GM18868 (cell line): Measurements from ENCODE around the gene PDIA4.
"Not testable (repeated sequence)": the region's sequence is repeated elsewhere in the genome, so short reads cannot be mapped to it uniquely, and the experiment has no call there.

Source experiments
- ATAC-seq: cut with Tn5 transposase; IDR thresholded peaks from one replicate; pipeline ENCODE4 v1.9.1; 2021; ENCODE audit warnings: mild to moderate bottlenecking, moderate library complexity; ENCODE audit not compliant: unreplicated experiment

Gene PDIA4

DNA sequence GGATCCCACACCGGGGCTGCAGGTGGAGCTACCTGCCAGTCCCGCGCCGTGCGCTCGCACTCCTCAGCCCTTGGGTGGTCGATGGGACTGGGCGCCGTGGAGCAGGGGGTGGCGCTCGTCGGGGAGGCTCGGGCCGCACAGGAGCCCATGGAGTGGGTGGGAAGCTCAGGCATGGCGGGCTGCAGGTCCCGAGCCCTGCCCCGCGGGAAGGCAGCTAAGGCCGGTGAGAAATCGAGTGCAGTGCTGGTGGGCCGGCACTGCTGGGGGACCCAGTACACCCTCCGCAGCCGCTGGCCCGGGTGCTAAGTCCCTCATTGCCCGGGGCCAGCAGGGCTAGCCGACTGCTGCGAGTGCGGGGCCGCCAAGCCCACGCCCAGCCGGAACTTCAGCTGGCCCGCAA, 10.3 kb upstream of the PDIA4 start:
- ATAC-seq, result not testable (repeated sequence)

DNA sequence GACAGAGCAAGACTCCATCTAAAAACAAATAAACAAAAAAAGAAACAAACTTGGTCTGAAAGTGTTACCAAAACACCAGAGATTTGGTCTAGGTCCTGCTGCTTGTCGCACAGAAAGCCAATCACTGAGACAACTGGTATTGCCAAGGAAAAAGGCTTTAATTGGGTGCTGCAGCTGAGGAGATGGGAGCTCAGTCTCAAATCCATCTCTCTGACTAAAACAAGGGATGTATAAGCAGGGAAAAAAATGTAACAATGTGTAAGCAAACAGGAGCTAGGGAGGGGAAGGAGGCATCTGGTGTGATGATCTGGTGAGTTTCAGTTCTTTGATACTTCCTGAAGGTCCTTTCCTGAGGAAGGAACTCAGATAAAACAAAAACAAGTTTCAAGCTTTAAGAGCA, 8.4 kb upstream of the PDIA4 start:
- ATAC-seq, result no peak

DNA sequence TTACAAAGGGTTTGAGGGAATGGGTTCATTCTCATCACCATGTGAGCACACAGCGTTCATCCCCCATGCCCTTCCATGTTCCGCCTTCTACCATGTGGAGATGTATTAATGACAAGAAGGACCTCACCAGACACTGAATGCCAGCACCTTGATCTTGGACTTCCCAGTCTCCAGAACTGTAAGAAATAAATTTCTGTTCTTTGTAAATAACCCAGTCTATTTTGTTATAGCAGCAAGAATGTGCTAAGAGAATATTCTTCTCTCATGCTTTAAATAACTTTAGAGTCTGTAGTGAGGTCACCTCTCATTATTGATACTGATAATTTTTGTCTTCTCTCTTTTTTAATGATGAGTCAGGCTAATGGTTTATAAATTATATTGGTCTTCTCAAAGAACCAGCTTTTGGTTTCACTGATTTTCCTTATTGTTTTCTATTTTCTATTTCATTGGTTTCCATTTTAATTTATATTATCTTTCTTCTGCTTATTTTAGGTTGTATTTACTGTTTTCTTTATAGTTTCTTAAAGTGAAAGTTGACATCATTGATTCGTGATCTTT, 3.1 kb upstream of the PDIA4 start:
- ATAC-seq, result no peak

DNA sequence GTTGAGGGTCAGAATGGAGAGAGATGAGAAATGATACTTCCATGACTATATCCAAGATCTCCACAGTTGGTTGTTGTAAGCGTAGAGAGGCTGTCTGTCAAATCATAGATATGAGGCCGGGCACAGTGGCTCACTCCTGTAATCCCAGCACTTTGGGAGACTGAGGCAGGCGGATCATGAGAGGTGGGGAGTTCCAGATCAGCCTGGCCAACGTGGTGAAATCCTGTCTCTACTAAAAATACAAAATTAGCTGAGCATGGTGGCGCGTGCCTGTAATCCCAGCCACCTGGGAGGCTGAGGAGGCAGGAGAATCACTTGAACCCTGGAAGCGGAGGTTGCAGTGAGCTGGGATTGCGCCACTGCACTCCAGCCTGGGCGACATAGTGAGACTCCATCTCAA, 2.1 kb upstream of the PDIA4 start:
- not testable (repeated sequence) for ATAC-seq

DNA sequence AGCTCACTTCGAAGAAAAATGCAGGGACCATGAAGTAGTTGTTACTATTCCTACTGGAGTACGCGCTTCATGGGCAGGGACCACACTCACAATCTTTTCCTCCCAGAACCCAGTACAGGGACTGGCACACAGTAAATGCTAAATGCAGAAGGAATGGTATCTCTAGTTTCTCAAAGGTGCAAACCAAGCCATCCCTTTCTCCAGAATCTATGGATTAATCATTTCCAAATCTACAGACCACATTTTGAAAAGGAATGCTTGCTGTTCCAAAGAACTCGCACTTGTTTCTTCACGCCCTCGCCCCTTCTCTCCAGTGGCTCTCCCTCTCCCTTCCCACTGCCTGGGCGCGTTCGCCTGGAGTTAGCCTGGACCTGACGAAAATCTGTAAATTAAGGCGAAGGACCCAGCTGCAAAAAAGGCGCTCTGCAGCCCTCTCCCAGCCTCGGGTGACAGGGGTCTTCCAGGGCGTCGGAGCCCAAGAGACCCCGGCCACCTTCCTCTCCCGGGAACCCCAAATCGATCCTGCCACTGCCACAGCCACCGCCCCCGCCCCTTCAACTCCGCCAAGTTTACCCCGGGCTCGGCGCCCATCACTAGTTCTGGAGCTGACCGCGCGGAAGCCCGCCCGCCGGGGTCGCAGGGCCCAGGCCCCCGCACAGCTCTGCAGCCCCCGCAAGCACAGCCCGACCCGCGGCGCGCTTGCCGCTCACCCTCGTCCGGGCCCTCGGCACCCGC, 527 bp downstream of the PDIA4 start:
- no peak for ATAC-seq

DNA sequence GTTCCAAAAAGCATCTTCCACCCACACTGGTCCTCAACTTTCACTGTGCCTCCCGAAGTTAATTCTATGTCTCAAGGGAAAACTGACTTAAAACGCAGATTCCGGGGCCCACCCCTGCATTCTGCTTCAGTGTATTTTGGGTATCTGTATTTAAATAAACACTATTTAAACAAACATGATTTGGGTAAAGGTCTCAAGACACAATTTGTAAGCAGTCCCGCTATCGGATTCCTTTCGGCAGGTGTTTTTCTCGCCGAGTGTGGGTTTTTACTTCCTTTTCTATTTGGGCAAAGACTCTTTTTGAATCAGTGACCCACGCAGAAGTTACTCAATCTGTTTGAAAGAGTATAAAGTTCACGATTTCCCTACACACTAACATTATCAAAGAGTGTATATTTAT, 1.2 kb downstream of the PDIA4 start:
- no peak for ATAC-seq

DNA sequence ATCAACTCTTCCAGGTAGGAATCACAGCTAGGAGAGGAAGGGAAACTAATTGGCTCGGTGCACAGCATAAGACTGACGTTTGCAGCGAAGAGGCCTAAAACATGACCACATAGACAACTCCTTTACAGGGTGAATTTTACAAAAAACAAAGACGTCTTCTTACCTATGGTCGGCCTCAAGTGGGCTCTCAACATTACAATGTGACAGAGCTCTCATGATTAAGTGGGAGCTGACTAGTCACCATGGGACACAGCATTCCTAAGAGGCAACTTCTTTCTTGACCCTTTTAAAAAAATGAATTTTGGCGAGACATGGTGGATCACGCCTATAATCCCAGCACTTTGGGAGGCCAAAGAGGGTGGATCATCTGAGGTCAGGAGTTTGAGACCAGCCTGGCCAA, 4.6 kb downstream of the PDIA4 start:
- no peak for ATAC-seq

DNA sequence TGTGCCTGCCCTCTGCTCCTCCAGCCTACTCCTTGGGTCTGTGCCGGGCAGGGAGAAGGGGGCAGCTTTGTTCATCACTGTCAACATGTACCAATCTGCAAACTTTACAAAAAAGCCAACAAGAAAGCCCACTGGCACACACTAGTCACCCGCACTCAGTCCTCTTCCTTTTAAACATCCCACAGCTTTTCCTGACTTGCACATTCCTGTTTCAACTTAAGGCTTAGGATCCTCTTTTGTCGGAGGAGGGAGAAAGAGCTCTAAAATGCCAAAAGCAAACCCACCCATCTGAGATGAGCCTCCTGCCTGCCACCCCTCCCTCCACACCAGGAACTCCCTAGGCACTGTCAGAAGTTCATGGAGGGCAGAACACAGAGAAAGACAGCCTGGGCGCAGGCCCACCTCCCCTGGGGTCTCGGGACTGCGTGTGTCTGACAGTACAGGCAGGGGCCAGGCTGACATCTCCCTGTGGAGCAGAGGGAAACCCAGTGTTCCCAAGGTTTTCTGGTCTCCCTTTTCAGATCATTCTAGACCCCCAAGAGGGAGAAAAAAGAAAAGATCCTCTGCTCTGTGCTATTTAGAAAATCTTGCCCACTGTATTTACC, 5.4 kb downstream of the PDIA4 start:
- ATAC-seq, result no peak

DNA sequence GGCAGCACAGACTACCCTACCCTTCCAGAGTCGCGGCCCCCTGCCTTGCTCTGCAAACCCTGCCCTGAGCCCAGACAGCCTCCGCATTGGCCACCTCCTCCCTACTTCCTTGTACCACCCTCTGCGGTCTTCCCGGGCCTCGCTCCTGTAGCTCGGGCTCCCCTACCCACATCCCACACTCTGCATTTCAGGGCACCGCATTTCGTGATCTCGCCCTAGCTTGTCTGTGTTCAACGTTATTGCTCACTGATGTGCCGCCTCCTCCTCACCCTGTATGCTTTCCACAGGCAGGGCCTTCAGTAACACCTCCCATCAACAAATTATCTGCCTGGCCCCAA, 6.6 kb downstream of the PDIA4 start:
- ATAC-seq, result peak; percentile 75

DNA sequence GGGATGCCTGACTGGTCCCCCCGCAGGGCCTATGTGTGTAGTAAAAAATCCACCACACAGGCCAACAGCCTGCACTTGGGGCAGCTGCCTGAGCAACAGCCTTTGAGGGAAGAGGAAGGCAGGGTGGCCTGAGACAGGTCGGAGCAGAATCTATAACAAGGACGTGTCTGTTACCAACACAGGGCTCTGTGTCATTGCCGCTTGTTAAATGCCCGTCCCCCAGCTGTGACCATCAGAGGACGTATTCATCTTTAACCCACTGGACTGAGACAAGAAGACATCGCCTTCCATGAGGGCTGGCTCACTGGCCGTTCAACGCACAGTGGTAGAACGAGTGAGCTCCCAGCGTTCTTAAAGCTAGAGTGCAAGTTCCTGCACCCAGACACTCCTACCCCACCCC, 7.8 kb downstream of the PDIA4 start:
- ATAC-seq, result no peak

DNA sequence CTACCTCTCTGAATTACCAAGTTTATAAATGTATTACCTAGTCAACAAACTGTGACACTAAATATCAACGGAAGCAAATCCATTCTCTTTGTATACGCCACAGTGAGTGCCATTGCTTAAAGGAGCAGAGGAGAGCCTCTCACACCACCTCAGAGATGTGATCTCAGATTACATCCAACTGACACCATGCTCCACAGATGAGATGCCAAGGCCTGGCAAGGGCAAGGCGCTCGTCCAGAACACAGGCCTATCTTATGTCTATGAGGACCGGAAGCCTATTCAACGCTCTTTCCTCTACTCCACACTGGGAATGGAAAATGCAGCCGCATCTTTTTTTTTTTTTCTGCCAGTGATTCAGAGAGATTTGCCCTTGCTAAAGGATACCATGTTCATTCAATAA, 11.4 kb downstream of the PDIA4 start:
- no peak for ATAC-seq

DNA sequence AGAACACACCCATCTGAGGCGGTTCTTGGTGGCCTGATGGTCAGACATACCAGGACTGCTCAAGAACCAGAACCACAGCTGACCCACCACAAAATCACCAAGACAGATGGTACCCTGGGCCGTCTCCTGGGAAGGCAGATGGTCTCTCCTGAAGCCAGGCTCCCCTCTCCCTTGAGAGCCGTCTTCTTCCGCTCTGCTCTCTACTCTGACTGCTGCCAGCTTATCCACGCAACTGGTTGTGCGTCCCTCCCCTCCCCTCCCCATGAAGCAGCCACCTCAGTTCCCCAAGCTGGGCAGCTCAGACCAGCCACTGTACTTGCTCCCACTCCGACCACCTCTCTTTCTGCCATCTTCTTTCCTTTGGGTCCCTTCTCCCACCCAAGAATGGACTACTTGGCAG, 14.0 kb downstream of the PDIA4 start:
- no peak for ATAC-seq

DNA sequence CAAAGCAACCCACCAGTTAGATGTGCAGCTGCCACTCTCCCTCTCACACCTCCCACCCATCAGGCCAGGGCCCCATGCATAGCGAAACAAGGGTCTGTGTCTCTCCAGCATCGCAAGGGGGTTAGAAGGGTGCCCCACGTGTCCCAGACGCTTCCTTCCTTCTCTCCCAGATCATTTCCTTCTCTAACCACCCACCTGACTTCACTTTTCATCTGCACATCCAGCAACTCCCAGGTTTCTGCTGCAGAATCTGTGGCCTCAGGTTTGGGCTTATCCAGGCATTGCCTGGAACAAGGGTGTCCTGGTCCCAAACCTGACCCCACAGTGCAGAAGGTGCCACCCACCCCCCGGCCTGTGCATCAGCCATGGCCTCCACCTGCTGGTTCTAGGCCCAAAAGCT, 14.4 kb downstream of the PDIA4 start:
- no peak for ATAC-seq

DNA sequence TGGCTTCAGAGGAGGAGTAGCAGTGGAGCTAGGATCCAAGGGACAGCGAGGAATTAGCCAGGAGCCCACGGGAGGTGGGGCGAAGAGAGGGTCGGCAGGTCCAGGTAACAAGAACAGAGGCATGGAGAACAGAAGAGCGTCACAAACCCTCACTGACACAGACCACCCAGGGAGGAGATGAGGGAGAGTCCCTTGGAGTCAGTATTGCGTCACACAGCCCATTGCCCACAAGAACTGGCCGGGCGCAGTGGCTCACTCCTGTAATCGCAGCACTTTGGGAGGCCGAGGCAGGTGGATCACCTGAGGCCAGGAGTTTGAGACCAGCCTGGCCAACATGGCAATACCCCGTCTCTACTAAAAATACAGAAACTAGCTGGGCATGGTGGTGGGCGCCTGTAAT, 15.6 kb downstream of the PDIA4 start:
- ATAC-seq, result not testable (repeated sequence)

DNA sequence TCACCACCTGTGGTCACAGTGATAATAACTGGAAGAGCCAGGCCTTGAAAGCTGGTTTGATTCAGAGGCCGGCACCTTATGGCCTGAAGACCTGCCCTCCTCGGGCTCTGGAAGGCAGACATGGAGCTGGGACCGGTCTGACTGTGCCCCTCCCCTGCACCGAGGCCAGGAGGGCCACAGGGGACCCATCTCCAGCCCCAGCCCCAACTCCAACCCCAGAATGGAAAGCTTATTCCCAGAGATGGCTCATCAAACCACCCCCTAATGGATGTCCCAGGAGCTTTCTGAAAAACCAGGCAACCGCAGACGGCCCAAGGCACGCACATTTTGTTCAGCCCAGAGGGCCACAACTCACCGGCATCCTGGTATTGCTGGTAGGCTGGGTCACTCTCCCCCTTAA, 16.8 kb downstream of the PDIA4 start:
- ATAC-seq, result no peak

DNA sequence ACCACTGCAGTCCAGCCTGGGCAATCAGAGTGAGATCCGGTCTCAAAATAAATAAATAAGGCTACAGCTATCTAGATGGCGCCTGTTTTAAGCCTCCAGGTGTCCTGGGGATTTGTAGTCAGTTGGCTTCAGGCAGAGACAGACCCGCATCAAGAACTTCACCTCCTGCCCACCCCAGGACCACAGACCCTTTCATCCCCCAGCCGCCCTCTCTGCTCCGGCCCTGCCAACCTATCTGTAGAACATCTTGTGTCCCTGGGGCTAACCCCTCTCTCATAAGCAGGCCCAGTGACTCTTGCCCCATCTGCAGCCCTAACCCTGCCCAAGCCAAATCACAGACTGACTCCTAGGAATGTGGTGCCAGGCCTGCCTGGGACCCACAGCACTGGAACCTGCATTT, 17.9 kb downstream of the PDIA4 start:
- no peak for ATAC-seq

DNA sequence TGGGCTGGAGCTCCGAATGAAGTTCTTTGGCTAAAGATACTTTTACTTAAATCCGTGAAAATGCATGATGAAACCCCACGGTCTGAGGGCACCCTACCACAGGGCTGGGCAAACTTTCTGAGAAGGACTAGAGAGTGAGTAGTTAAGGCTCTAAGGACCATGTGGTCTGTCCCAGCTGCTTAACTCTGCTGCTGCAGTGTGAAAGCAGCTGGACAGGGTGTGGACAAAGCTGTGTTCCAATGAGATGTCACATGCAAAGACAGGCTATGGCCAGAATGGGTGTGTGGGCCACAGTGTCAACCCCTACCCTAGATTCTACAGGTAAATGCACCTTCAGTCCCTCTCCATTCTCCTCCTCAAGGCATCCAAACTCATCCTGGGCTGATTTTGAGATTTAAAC, 18.8 kb downstream of the PDIA4 start:
- no peak for ATAC-seq

DNA sequence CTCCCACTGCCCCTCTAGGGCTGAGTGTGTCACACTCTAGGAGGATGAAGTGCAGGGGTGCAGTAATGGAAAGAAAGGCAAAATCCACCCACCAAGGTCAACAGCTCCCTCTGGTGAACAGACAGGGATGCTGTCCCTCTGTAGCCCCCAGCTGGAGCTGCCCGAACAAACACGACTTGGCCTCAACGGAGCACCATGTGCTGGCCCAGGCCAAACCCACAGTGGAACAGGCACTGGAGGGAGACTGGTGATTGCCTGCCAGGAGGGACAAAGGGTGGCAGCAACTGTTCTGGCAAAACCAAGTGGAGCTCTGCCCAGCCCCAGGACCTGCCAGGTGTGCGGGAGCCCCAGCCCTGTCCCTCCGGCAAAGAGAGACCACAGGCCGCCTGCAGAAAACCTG, 20.7 kb downstream of the PDIA4 start:
- no peak for ATAC-seq

DNA sequence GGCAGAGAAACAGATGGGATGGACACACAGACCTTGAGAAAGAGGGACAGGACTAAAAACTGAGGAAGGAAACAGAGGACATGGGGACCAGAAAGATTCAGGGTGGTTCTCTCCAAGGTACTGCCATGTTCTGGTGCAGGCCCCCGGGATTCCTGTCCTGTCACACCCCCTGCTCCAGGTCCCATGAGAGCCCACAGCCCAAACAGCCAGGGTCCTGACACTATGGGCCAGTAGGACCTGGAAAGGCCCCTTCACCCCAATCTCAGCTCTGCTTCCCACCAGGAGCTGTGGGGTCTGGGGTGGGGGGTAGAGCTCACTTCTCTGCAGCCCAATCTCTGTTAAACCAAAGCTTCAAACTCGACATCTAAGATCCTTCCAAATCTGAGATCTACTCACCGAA, 21.2 kb downstream of the PDIA4 start:
- ATAC-seq, result no peak

DNA sequence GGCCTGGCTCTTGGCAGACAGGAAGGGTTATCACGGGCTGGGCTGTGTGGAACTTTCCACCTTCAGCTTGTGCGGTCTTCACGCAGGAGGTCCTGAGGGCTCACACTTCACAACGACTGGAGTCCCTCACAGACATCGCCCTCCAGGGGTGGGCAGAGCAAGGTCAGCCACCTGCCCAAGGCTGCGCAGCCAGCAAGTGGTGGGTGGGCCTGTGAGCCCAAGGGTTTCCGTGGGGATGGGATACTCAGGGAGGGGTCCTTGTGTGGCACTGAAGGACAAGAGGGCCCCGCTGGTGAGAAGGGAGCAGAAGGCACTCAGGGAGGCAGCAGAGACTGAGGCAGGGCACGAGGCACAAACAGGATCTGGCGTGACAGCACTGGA, 22.0 kb downstream of the PDIA4 start:
- ATAC-seq, result no peak

DNA sequence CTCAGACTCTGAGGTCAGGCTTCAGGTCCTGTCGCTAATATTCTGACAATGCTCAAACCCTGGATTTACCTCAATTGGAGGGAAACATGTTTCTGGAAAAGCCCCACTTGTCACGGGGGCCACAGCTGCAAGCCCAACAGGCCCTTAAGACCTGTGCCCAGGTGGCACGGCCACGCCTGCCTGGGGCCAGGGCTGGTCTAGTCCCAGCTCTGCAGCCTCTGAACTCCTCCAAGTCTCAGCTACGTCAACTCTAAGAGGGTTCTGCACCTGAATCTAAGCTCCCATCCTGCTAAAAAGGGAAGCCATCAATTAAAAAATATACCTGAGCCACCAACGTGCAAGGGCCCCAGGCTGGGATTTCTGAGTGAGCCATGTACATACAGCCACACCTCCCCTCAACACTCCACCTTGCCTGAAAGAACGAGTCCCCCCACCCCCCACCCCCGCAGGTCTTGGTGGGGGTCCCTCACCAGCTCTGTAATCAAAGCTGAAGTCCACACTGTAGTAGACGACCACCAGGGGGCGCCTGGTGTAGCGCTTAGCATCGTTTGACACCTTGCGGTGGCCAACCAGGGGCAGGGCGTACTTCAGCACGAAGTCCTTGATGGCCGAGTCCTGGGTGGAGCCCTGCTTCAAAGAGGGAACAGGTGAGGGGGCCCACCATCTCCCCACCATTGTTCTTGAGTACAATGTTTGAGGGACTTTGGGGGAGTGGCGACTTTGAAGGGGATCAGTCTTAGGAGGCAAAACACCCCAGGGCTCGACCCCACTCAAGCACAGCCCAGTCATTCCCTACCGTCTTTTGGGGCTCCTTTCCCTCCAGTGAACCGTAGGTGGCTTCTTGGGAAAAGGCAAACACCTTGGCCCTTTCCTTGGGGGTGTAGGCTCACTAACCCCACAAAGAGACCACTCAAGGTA, 22.6 kb downstream of the PDIA4 start:
- ATAC-seq, result peak; percentile 87
